Hepatocyte (in vitro differentiated cells): ENCODE results near the gene C10orf105. TPM values are rescaled to one million over a fixed set of nuclear protein-coding genes. Genes with fewer than 3 reads are reported as not detected.

ENCODE experiments used
- DNase-seq: peaks from one replicate; pipeline ENCODE4 v3.0.0-alpha.2; 2016; ENCODE audit warnings: low spot score
- H2AFZ ChIP-seq: fragments of 200-600 bp; sonication (generic); 2 replicates; pipeline ENCODE4 v1.6.0; 2016; ENCODE audit warnings: antibody characterized with exemption, mild to moderate bottlenecking
- H3K27ac ChIP-seq: fragments of 200-600 bp; sonication (generic); 2 replicates; pipeline ENCODE4 v1.5.1; 2016; ENCODE audit warnings: mild to moderate bottlenecking
- H3K27me3 ChIP-seq: fragments of 200-600 bp; sonication (generic); 2 replicates; pipeline ENCODE4 v1.6.1; 2016
- H3K36me3 ChIP-seq: fragments of 200-600 bp; sonication (generic); replicated peaks from 2 replicates; pipeline ENCODE4 v1.5.1; 2016; ENCODE audit warnings: low read depth; ENCODE audit not compliant: insufficient read depth
- H3K4me1 ChIP-seq: fragments of 200-600 bp; sonication (generic); 2 replicates; pipeline ENCODE4 v1.5.1; 2016; ENCODE audit warnings: mild to moderate bottlenecking, moderate library complexity; ENCODE audit not compliant: insufficient read depth
- H3K4me2 ChIP-seq: fragments of 200-600 bp; sonication (generic); 2 replicates; pipeline ENCODE4 v1.6.0; 2016
- H3K4me3 ChIP-seq: fragments of 200-600 bp; sonication (generic); 2 replicates; pipeline ENCODE4 v1.5.1; 2016; ENCODE audit warnings: mild to moderate bottlenecking
- H3K79me2 ChIP-seq: fragments of 200-600 bp; sonication (generic); 2 replicates; pipeline ENCODE4 v1.6.0; 2017; ENCODE audit warnings: mild to moderate bottlenecking
- H3K9me2 ChIP-seq: fragments of 200-600 bp; sonication (generic); replicated peaks from 2 replicates; pipeline ENCODE4 v1.6.0; 2017; ENCODE audit warnings: mild to moderate bottlenecking; ENCODE audit not compliant: insufficient read depth
- H3K9me3 ChIP-seq: fragments of 200-600 bp; sonication (generic); 2 replicates; pipeline ENCODE4 v1.5.1; 2016; ENCODE audit warnings: low read depth, mild to moderate bottlenecking
- H4K20me1 ChIP-seq: fragments of 200-600 bp; sonication (generic); 2 replicates; pipeline ENCODE4 v1.6.0; 2016; ENCODE audit warnings: mild to moderate bottlenecking; ENCODE audit not compliant: insufficient read depth, poor library complexity, severe bottlenecking
- EZH2 ChIP-seq: fragments of 200-600 bp; sonication (generic); IDR thresholded peaks from 2 replicates; pipeline ENCODE4 v1.6.1; 2016; ENCODE audit warnings: antibody characterized with exemption, mild to moderate bottlenecking, borderline replicate concordance
- EZH2phosphoT487 ChIP-seq: fragments of 200-600 bp; sonication (generic); IDR thresholded peaks from one replicate; pipeline ENCODE4 v1.6.1; 2018; ENCODE audit warnings: antibody characterized with exemption, mild to moderate bottlenecking, low read depth, moderate library complexity; ENCODE audit not compliant: unreplicated experiment, severe bottlenecking
- WGBS: methylation state at CpG from one replicate; pipeline ENCODE4 v1.1.6; 2016; ENCODE audit warnings: low lambda C conversion rate; ENCODE audit errors: missing lambda C conversion rate; 5-methylcytosine and 5-hydroxymethylcytosine counted together
- polyA plus RNA-seq: library from polyadenylated mRNA; unstranded; fragments of >200 nt; fragmentation: Nextera tagmentation; extraction: Ambion mirVana; gene quantifications from 2 replicates; pipeline ENCODE4 v1.2.1, GENCODE V29; 2016
- total RNA-seq: library from RNA; depleted of rRNA; stranded (reverse); fragments of >200 nt; gene quantifications from 2 replicates; pipeline ENCODE4 v1.2.3, GENCODE V29; 2014
- TF ChIP-seq, protein P1 (sequence below): fragments of 200-600 bp; sonication (generic); IDR thresholded peaks from 2 replicates; pipeline ENCODE4 v1.5.1; 2016; ENCODE audit warnings: antibody characterized with exemption, mild to moderate bottlenecking; ENCODE audit not compliant: poor library complexity

C10orf105 gene
- total and polyA plus RNA-seq, 2 experiments from 2014 or later = not detected

DNA sequence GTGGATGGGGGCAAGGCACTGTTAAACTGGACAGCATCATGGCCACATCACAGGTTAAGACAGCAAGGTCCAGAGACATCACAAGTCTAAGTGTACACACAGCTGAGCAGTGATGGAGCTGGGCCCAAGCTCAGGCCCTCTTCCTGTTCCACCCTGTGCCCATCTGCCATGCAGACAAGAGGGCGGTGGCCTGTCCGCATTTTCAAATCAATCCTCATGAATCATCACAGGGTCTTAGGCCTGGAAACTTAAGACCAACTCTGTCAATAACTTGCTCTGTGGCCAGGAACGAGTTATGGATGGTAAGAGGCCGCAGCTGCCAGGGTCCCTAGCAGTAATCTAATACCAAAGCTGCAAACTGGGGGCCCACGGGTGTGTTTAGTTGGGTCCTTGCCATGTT is 3.2 kb downstream of the C10orf105 start:
- H3K4me3 ChIP-seq = no peak overlapping the region
- no peaks in the 10 kb centered on the region for H3K9me2 ChIP-seq
- no peak overlapping the region for H2AFZ ChIP-seq
- 92% methylated on average over 5 of the region's 5 CpGs for WGBS
- no peak for DNase-seq
- H3K4me1 ChIP-seq = peaks cover 16% of the 10 kb centered on the region
- no peaks in the 10 kb centered on the region for H4K20me1 ChIP-seq
- TF ChIP-seq, protein P1, sequence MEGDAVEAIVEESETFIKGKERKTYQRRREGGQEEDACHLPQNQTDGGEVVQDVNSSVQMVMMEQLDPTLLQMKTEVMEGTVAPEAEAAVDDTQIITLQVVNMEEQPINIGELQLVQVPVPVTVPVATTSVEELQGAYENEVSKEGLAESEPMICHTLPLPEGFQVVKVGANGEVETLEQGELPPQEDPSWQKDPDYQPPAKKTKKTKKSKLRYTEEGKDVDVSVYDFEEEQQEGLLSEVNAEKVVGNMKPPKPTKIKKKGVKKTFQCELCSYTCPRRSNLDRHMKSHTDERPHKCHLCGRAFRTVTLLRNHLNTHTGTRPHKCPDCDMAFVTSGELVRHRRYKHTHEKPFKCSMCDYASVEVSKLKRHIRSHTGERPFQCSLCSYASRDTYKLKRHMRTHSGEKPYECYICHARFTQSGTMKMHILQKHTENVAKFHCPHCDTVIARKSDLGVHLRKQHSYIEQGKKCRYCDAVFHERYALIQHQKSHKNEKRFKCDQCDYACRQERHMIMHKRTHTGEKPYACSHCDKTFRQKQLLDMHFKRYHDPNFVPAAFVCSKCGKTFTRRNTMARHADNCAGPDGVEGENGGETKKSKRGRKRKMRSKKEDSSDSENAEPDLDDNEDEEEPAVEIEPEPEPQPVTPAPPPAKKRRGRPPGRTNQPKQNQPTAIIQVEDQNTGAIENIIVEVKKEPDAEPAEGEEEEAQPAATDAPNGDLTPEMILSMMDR = no peak
- TF ChIP-seq EZH2 (no peak), EZH2phosphoT487 (no peak)
- H3K36me3 ChIP-seq = no peaks in the 10 kb centered on the region
- no peak overlapping the region for H3K27ac ChIP-seq
- no peak overlapping the region for H3K4me2 ChIP-seq
- no peaks in the 10 kb centered on the region for H3K9me3 ChIP-seq
- H3K79me2 ChIP-seq = no peaks in the 10 kb centered on the region
- no peaks in the 10 kb centered on the region for H3K27me3 ChIP-seq

DNA sequence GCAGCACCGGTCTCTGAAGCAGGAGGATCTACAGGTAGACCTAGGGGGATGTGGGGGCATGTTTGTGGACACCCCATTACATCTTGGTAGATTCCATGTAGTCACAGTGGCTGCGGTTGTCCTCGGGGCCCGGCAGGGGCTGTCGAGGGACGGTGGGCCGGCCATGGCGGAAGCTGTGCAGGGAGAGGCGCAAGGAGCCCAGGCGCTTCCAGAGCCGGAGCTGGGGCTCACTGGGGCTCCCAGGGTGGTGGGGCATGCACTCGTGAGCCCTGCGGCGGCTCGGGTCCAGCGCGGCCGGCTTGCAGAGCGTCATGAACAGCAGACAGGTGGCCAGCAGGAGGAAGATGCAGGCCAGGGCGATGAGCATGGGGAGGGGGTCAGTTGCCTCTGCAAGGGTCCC is 3.7 kb downstream of the C10orf105 start:
- Histone ChIP-seq H2AFZ (no peak overlapping the region), H3K79me2 (no peaks in the 10 kb centered on the region), H3K27ac (no peak overlapping the region), H3K27me3 (no peaks in the 10 kb centered on the region), H3K9me2 (no peaks in the 10 kb centered on the region), H4K20me1 (no peaks in the 10 kb centered on the region), H3K9me3 (no peaks in the 10 kb centered on the region), H3K4me2 (no peak overlapping the region), H3K4me3 (no peak overlapping the region), H3K36me3 (no peaks in the 10 kb centered on the region), H3K4me1 (peaks cover 16% of the 10 kb centered on the region)
- DNase-seq = no peak
- WGBS = 94% methylated on average over 20 of the region's 20 CpGs
- TF ChIP-seq EZH2phosphoT487 = no peak
- TF ChIP-seq, protein P1 = no peak
- no peak for TF ChIP-seq EZH2

DNA sequence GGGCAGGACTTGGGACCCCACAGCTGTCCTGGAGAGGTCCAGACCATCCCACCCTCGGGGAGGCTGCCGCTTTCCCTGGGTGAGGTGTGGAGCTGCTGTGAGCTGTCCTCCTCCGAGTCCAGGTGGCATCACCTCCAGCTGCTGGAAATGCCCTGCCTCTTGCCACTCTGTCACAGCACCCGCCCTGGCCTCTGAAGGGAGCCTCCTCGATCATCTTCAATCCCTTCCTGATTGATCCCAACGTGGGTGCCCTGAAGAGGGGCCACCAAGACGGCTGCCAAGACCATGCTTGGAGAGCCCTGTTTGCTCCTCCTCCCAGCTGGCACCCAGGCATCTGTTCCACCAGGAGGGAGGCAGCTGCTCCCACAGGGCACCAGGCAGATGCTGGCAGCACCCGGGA is 4.6 kb downstream of the C10orf105 start:
- Histone ChIP-seq H3K27ac (no peak overlapping the region), H3K9me2 (no peaks in the 10 kb centered on the region), H4K20me1 (no peaks in the 10 kb centered on the region), H3K4me1 (peaks cover 16% of the 10 kb centered on the region), H2AFZ (no peak overlapping the region), H3K4me2 (no peak overlapping the region), H3K9me3 (no peaks in the 10 kb centered on the region), H3K4me3 (no peak overlapping the region), H3K36me3 (no peaks in the 10 kb centered on the region), H3K79me2 (no peaks in the 10 kb centered on the region), H3K27me3 (no peaks in the 10 kb centered on the region)
- DNase-seq = no peak
- WGBS = 92% methylated on average over 8 of the region's 8 CpGs
- TF ChIP-seq, protein P1 = no peak
- TF ChIP-seq EZH2 (no peak), EZH2phosphoT487 (no peak)

- no peaks in the 10 kb centered on the region for H3K9me2 ChIP-seq
- H3K4me3 ChIP-seq = no peak overlapping the region
- H2AFZ ChIP-seq = no peak overlapping the region
- H3K36me3 ChIP-seq = no peaks in the 10 kb centered on the region
- no peak for DNase-seq
- 87% methylated on average over 5 of the region's 5 CpGs for WGBS
- no peaks in the 10 kb centered on the region for H3K27me3 ChIP-seq
- no peak overlapping the region for H3K27ac ChIP-seq
- TF ChIP-seq EZH2 (no peak), EZH2phosphoT487 (no peak)
- TF ChIP-seq, protein P1 = no peak
- H3K79me2 ChIP-seq = no peaks in the 10 kb centered on the region
- no peak overlapping the region for H3K4me2 ChIP-seq
- no peaks in the 10 kb centered on the region for H3K9me3 ChIP-seq
- peaks cover 16% of the 10 kb centered on the region for H3K4me1 ChIP-seq
- H4K20me1 ChIP-seq = no peaks in the 10 kb centered on the region
These were observed 5.0 kb downstream of the C10orf105 start for GRCh38 chr10:71714592-71714991.
